Measurements from ENCODE around the gene FAM3A.

- TF ChIP-seq CTCF (IDR thresholded peaks at IDR 0.05; ENCODE audit: low read depth, low read length, poor library complexity, severe bottlenecking): no peak
- TF ChIP-seq EZH2phosphoT487 (IDR thresholded peaks at IDR 0.05; ENCODE audit: borderline replicate concordance, low read length): no peak
Measured at GRCh38 chrX:154483325-154483724, 32.7 kb downstream of the FAM3A start.

Data from DOHH2 (cell line).